ENCODE measurements around the gene POLE3. TPM values are rescaled to one million over a fixed set of nuclear protein-coding genes. Genes with fewer than 3 reads are reported as not detected.

The POLE3 gene
- total and polyA plus RNA-seq, 4 donors = 23.1 to 35.2 (median 25.7) TPM

DNA sequence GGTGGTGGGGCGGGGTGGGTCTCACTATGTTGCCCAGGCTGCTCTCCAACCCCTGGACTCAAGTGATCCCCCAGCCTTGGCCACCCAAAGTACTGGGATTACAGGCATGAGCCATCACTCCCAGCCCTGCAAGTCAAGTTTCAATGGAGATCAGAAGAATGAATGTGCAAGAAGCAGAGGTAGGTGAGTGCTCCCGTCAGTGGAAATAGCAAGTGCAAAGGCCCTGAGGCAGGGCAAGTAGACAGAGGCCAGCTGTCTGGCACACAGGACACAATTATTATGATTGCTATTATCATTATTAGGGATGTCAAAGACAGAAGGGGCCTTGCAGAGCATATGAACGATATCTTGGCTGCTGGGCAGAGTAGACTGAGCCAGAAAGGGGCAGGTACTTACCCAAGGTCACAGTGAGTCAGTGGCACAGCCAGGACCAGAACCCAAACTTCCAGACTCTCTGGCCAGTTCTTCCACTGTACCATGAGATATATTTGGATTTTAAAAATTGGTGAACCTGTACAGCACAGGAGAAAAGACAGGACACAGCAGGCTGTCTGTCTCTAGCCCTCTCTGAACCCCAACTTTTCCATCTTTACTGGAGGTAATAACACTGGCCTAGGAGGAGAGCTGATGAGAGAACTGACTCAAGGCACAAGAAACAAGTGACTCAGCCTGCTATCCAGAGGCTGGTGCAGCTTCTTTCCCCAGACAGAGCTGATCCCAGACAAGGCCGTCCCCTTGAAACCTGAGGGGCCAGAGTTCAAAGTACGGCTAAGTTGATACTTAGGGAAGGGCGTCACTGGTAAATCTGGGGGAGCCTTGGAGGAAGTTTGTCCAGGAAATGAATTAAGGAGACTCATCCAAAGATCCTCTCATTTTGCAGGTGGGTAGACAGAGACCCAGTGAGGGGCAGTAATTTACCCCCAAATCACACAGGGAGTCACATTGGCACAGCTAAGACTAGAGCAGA lies 35.1 kb downstream of the POLE3 start:
- H3K9me3 ChIP-seq (ENCODE audit: control insufficient read depth, low read length) = no peaks in the 10 kb centered on the region
- H3K36me3 ChIP-seq (ENCODE audit: control insufficient read depth in 1 of 2, insufficient read depth in 2 of 2, low read length in 1 of 2) = peaks cover 0 to 4% of the 10 kb centered on the region in 2 donors
- no peak for ATAC-seq (ENCODE audit: low FRiP score)
- no peak for DNase-seq
- H3K27ac ChIP-seq (ENCODE audit: low read depth in 1 of 2, low read length in 2 of 2) = no peak overlapping the region
- H3K4me1 ChIP-seq (ENCODE audit: control insufficient read depth in 1 of 2, insufficient read depth in 2 of 2, low read length in 2 of 2) = peaks cover 0 to 4% of the 10 kb centered on the region in 2 donors
- intact Hi-C loops (cut with DNase I) = loop anchor here in 1 of 2 donors (5.0 to 10.0 kb wide), 2 partner anchors 33 to 61 kb away; partner anchors contain the start of gene WDR31
- WGBS, 2 donors = 92 to 95% methylated on average over 6 of the region's 6 CpGs
- H3K4me3 ChIP-seq (ENCODE audit: low read length in 2 of 2) = no peak overlapping the region
- H3K27me3 ChIP-seq (ENCODE audit: control insufficient read depth in 1 of 2, insufficient read depth in 2 of 2, low read length in 1 of 2) = no peaks in the 10 kb centered on the region

DNA sequence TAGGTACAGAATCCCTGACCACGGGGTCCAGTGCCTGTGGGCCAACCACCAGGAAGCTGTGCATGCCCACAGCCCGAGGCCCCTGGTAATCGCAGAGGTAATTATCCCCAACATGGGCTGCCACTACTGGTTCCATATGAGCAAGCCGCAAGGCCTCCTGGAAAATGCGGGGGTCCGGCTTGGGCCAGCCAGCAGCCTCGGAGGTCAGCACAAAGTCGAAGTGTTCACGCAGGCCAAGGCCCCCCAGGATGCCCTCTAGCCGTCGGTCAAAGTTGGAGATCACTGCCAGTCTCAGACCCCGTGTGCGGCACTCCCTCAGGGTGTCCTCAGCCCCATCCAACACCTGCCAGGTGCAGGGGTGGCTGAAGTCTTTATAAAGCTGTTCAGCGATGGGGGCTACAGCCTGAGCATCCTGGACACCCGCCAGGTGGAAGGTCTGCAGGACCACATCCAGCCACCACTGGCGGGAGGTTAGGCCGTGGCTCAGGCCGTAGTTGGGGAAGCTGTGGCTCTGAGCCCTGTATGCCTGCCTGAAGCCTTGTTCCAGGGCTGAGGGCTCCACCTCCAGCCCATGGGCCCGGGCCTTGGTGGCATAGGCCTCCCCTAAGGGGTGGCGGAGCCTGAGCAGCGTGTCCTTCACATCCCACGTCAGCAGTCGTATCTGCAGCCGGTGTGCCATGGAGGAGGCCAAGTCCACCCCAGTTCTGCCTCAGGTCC lies 36.6 kb downstream of the POLE3 start:
- no peak overlapping the region for H3K27ac ChIP-seq (ENCODE audit: low read depth in 1 of 2, low read length in 2 of 2)
- WGBS, 2 donors = 90% methylated on average over 23 to 24 of the region's 24 CpGs

DNA sequence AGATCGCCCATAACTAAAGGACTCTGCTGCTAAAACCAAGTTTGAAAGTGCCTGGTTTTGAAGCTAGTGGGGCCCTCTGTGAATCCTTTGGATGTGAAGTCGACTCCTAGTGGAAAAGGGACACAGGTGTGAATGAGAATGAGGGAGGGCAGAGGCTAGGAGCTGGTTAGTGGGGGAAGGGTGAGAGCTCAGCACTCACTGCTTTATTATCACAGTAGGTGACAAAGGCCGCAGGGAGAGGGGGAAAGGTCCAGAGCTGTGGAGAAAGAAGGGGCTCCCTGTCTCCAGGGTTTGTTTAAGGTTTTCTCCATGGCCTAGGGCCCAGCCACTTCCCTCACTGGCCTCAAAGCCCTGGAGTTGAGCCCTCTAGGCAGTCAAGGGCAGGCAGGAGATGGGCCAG lies 37.2 kb downstream of the POLE3 start:
- no peak overlapping the region for H3K4me3 ChIP-seq (ENCODE audit: low read length in 2 of 2)
- peaks cover 0 to 4% of the 10 kb centered on the region in 2 donors for H3K36me3 ChIP-seq (ENCODE audit: control insufficient read depth in 1 of 2, insufficient read depth in 2 of 2, low read length in 1 of 2)
- no peak overlapping the region for H3K27ac ChIP-seq (ENCODE audit: low read depth in 1 of 2, low read length in 2 of 2)
- DNase-seq (no peak), ATAC-seq (ENCODE audit: low FRiP score) (no peak)
- WGBS, 2 donors = 74 to 77% methylated on average over 3 of the region's 3 CpGs
- no peaks in the 10 kb centered on the region for H3K9me3 ChIP-seq (ENCODE audit: control insufficient read depth, low read length)
- intact Hi-C loops (cut with DNase I) = loop anchor here in 1 of 2 donors (10.0 kb wide), 1 partner anchor 58 kb away; no protein-coding TSS in a partner anchor
- peaks cover 0 to 4% of the 10 kb centered on the region in 2 donors for H3K4me1 ChIP-seq (ENCODE audit: control insufficient read depth in 1 of 2, insufficient read depth in 2 of 2, low read length in 2 of 2)
- no peaks in the 10 kb centered on the region for H3K27me3 ChIP-seq (ENCODE audit: control insufficient read depth in 1 of 2, insufficient read depth in 2 of 2, low read length in 1 of 2)

More for the DNA sequence above, 36.6 kb downstream of the POLE3 start:
- Histone ChIP-seq H3K9me3 (ENCODE audit: control insufficient read depth, low read length) (no peaks in the 10 kb centered on the region), H3K4me1 (ENCODE audit: control insufficient read depth in 1 of 2, insufficient read depth in 2 of 2, low read length in 2 of 2) (peaks cover 0 to 4% of the 10 kb centered on the region in 2 donors), H3K27me3 (ENCODE audit: control insufficient read depth in 1 of 2, insufficient read depth in 2 of 2, low read length in 1 of 2) (no peaks in the 10 kb centered on the region), H3K4me3 (ENCODE audit: low read length in 2 of 2) (no peak overlapping the region), H3K36me3 (ENCODE audit: control insufficient read depth in 1 of 2, insufficient read depth in 2 of 2, low read length in 1 of 2) (peaks cover 0 to 4% of the 10 kb centered on the region in 2 donors)
- ATAC-seq (ENCODE audit: low FRiP score) (no peak), DNase-seq (no peak)
- intact Hi-C loops (cut with DNase I) = loop anchor here in 1 of 2 donors (10.0 kb wide), 1 partner anchor 59 kb away; no protein-coding TSS in a partner anchor

DNA sequence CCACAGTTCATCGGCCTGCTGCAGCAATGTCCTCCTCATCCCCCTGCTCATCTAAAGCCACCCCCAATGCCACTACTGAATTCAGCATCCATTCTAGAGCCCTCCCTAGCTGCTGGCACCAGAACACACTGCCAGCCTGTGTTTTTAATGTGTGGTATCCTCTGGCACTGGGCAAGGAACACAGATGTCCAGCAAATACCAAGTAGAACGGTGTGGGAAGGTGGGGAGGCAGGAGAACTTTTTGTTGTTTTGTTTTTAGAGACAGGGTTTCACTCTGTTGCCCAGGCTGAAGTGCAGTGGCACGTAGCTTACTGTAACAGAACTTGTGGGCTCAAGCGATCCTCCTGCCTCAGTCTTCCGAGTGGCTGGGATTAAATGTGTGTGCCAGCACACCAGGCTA lies 38.4 kb downstream of the POLE3 start:
- ATAC-seq (ENCODE audit: low FRiP score) (no peak), DNase-seq (no peak)
- Histone ChIP-seq H3K27me3 (ENCODE audit: control insufficient read depth in 1 of 2, insufficient read depth in 2 of 2, low read length in 1 of 2) (no peaks in the 10 kb centered on the region), H3K4me1 (ENCODE audit: control insufficient read depth in 1 of 2, insufficient read depth in 2 of 2, low read length in 2 of 2) (peaks cover 0 to 4% of the 10 kb centered on the region in 2 donors), H3K4me3 (ENCODE audit: low read length in 2 of 2) (no peak overlapping the region), H3K27ac (ENCODE audit: low read depth in 1 of 2, low read length in 2 of 2) (no peak overlapping the region), H3K9me3 (ENCODE audit: control insufficient read depth, low read length) (no peaks in the 10 kb centered on the region), H3K36me3 (ENCODE audit: control insufficient read depth in 1 of 2, insufficient read depth in 2 of 2, low read length in 1 of 2) (peaks cover 0 to 4% of the 10 kb centered on the region in 2 donors)
- WGBS, 2 donors = 44 to 46% methylated on average over 5 of the region's 5 CpGs
- intact Hi-C loops (cut with DNase I) = loop anchor here in 1 of 2 donors (10.0 kb wide), 1 partner anchor 57 kb away; no protein-coding TSS in a partner anchor

DNA sequence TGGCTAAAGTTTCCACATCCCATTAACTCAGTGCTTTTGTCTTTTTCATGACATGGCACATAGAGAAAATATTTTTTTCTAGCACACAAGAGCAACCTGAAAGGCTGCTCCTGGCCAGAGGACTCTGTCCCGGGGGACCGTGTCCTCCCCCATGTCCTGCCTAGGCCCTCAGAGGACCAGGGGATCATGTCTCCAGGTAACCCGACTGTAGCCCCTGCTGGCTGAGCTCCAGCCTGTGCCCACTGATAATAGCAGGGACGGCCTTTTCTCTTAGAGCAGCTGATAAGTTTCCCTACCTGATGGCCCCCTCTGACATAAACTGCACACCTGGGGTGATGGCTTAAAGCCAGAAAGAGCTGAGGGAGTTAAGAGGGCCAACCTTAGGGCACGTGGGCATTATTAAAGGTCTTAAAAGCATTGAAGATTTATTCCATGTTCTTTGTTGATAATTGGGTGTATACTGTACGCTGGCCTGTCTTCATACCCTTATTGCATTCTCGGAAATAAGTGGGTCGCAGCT lies 39.6 kb downstream of the POLE3 start:
- Histone ChIP-seq H3K36me3 (ENCODE audit: control insufficient read depth in 1 of 2, insufficient read depth in 2 of 2, low read length in 1 of 2) (peaks cover 0 to 4% of the 10 kb centered on the region in 2 donors), H3K27ac (ENCODE audit: low read depth in 1 of 2, low read length in 2 of 2) (no peak overlapping the region), H3K27me3 (ENCODE audit: control insufficient read depth in 1 of 2, insufficient read depth in 2 of 2, low read length in 1 of 2) (no peaks in the 10 kb centered on the region), H3K9me3 (ENCODE audit: control insufficient read depth, low read length) (no peaks in the 10 kb centered on the region), H3K4me1 (ENCODE audit: control insufficient read depth in 1 of 2, insufficient read depth in 2 of 2, low read length in 2 of 2) (peaks cover 0 to 4% of the 10 kb centered on the region in 2 donors), H3K4me3 (ENCODE audit: low read length in 2 of 2) (no peak overlapping the region)
- ATAC-seq (ENCODE audit: low FRiP score) (no peak), DNase-seq (no peak)
- 79 to 83% methylated on average over 8 of the region's 8 CpGs for WGBS, 2 donors
- intact Hi-C loops (cut with DNase I) = loop anchor here in 1 of 2 donors (10.0 kb wide), 1 partner anchor 56 kb away; no protein-coding TSS in a partner anchor

DNA sequence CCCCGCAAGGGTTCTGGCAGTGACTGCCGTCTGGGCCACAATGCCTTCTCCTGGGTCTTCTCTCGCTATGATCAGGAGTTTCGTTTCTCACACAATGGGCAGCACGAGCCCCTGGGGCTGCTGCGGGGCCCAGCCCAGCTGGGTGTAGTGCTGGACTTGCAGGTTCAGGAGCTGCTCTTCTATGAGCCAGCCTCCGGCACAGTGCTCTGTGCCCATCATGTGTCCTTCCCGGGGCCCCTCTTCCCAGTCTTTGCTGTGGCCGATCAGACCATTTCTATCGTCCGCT lies 40.7 kb downstream of the POLE3 start:
- Histone ChIP-seq H3K36me3 (ENCODE audit: control insufficient read depth in 1 of 2, insufficient read depth in 2 of 2, low read length in 1 of 2) (peaks cover 0 to 4% of the 10 kb centered on the region in 2 donors), H3K4me3 (ENCODE audit: low read length in 2 of 2) (no peak overlapping the region), H3K27ac (ENCODE audit: low read depth in 1 of 2, low read length in 2 of 2) (no peak overlapping the region), H3K4me1 (ENCODE audit: control insufficient read depth in 1 of 2, insufficient read depth in 2 of 2, low read length in 2 of 2) (peaks cover 0 to 4% of the 10 kb centered on the region in 2 donors), H3K27me3 (ENCODE audit: control insufficient read depth in 1 of 2, insufficient read depth in 2 of 2, low read length in 1 of 2) (no peaks in the 10 kb centered on the region), H3K9me3 (ENCODE audit: control insufficient read depth, low read length) (no peaks in the 10 kb centered on the region)
- intact Hi-C loops (cut with DNase I) = loop anchor here in 1 of 2 donors (10.0 kb wide), 1 partner anchor 55 kb away; no protein-coding TSS in a partner anchor
- 89% methylated on average over 11 of the region's 11 CpGs for WGBS, 2 donors
- ATAC-seq (ENCODE audit: low FRiP score) (no peak), DNase-seq (no peak)

GRCh38 chr9:113368982-113369854 lies 41.3 kb downstream of the POLE3 start:
- no peaks in the 10 kb centered on the region for H3K9me3 ChIP-seq (ENCODE audit: control insufficient read depth, low read length)
- intact Hi-C loops (cut with DNase I) = no loop called here
- ATAC-seq (ENCODE audit: low FRiP score) = no peak
- peaks cover 0 to 2% of the 10 kb centered on the region in 2 donors for H3K36me3 ChIP-seq (ENCODE audit: control insufficient read depth in 1 of 2, insufficient read depth in 2 of 2, low read length in 1 of 2)
- no peak overlapping the region for H3K27ac ChIP-seq (ENCODE audit: low read depth in 1 of 2, low read length in 2 of 2)
- no peak for DNase-seq
- 78 to 83% methylated on average over 13 of the region's 13 CpGs for WGBS, 2 donors
- no peak overlapping the region for H3K4me3 ChIP-seq (ENCODE audit: low read length in 2 of 2)
- no peaks in the 10 kb centered on the region for H3K27me3 ChIP-seq (ENCODE audit: control insufficient read depth in 1 of 2, insufficient read depth in 2 of 2, low read length in 1 of 2)
- H3K4me1 ChIP-seq (ENCODE audit: control insufficient read depth in 1 of 2, insufficient read depth in 2 of 2, low read length in 2 of 2) = peaks cover 0 to 4% of the 10 kb centered on the region in 2 donors

All from aorta (tissue), 5 donors.